SJCRH30 (cell line): ENCODE results near the gene KRT28. TPM values are rescaled to one million over a fixed set of nuclear protein-coding genes. Genes with fewer than 3 reads are reported as not detected.
A peak's percentile ranks its signal among the peaks of the same experiment; 100 is the strongest.
"Not testable (repeated sequence)": the region's sequence is repeated elsewhere in the genome, so short reads cannot be mapped to it uniquely, and the experiment has no call there.

Experiments
- DNase-seq, 2 experiments: peaks; one replicate each; pipeline ENCODE4 v3.0.0-alpha.2; 2015 to 2020
- H3K27ac ChIP-seq: fragments of 250-450 bp; sonication (Bioruptor Pico); 2 replicates; pipeline ENCODE4 v1.5.1; 2020; ENCODE audit warnings: mild to moderate bottlenecking, moderate library complexity
- H3K27me3 ChIP-seq: fragments of 250-450 bp; sonication (Bioruptor Pico); 2 replicates; pipeline ENCODE4 v1.5.1; 2020; ENCODE audit warnings: mild to moderate bottlenecking, moderate library complexity
- H3K36me3 ChIP-seq: fragments of 250-450 bp; sonication (Bioruptor Pico); 2 replicates; pipeline ENCODE4 v1.5.1; 2020; ENCODE audit warnings: mild to moderate bottlenecking, moderate library complexity
- H3K4me1 ChIP-seq: fragments of 250-450 bp; sonication (Bioruptor Pico); 2 replicates; pipeline ENCODE4 v1.5.1; 2020; ENCODE audit warnings: mild to moderate bottlenecking, moderate library complexity
- H3K4me3 ChIP-seq: fragments of 250-450 bp; sonication (Bioruptor Pico); 2 replicates; pipeline ENCODE4 v1.5.1; 2020; ENCODE audit warnings: mild to moderate bottlenecking, moderate library complexity
- H3K9me3 ChIP-seq: fragments of 250-450 bp; sonication (Bioruptor Pico); replicated peaks from 2 replicates; pipeline ENCODE4 v1.5.1; 2020; ENCODE audit warnings: mild to moderate bottlenecking, moderate library complexity
- total RNA-seq: library from RNA; depleted of rRNA; stranded (reverse); fragments of >200 nt; shearing (Covaris generic); gene quantifications from 2 replicates; pipeline ENCODE4 v1.2.3, GENCODE V29; 2014; rRNA removed

The KRT28 gene
- total RNA-seq, 1 experiment from 2014 or later: 0.20 TPM

DNA sequence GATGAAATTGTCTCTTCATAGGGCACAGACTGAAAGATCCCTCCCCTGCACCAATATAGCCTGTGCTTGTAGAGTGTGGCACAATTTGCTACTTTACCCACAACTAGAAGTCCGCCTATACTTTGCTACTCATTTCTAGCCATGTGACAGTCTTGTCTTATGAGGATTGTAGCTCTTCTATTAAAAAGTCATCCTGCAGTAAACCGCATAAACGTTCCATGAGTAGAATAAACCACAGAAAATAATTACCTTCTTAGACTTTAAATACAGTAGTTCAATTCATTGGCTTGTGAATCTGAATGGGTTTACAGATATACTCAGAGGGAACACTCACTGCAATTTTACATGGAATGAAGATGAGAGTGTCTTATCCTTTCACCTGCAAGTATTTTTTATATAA, 21.8 kb downstream of the KRT28 start:
- Histone ChIP-seq H3K4me3 (no peak overlapping the region), H3K27me3 (no peaks in the 10 kb centered on the region), H3K4me1 (no peaks in the 10 kb centered on the region), H3K36me3 (no peaks in the 10 kb centered on the region), H3K9me3 (no peaks in the 10 kb centered on the region), H3K27ac (no peak overlapping the region)
- no peak for DNase-seq

DNA sequence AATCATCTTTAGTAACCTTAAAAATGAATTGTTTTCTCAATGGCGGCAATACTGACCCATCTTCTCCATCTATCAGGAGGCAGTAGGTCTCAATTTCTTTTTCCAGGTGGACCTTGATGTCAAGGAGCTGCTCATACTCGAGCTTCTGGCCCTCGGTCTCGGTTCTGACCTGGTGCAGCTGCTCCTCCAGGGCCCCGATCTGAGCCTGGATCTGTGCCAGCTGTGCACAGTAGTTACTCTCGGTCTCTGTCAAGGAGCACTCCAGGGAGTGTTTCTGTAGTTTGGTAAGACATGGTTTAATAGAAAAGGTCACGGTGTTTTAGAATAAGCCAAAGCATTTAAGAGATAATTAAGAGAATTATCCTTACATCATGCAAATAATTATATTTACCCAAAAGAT, 22.3 kb downstream of the KRT28 start:
- DNase-seq: peak in 1 of 2 experiments; percentile 9
- Histone ChIP-seq H3K27me3 (no peaks in the 10 kb centered on the region), H3K9me3 (no peaks in the 10 kb centered on the region), H3K4me1 (no peaks in the 10 kb centered on the region), H3K27ac (no peak overlapping the region), H3K36me3 (no peaks in the 10 kb centered on the region), H3K4me3 (no peak overlapping the region)

DNA sequence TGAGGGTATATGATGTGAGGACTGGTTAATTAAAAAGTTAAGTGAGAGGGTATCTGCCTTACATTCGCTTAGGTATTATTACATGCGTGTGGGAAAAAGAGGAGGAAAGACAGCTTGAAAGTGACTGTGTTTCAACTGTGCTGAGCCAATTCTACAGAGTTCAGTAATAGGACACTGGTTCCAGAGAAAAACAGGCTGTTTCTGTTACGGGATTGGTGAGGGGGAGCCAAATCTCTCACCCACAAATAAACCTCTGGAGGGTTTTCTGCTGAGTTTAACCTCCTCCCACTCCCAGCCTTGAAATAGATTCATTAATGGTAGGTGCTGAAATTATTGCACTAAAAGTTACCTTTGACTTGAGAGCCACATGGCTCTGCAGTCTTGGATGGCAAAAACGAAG, 23.8 kb downstream of the KRT28 start:
- Histone ChIP-seq H3K9me3 (no peaks in the 10 kb centered on the region), H3K4me1 (no peaks in the 10 kb centered on the region), H3K36me3 (no peaks in the 10 kb centered on the region), H3K27me3 (peaks cover 4% of the 10 kb centered on the region; the same call in 1 of the 2 replicates), H3K4me3 (no peak overlapping the region), H3K27ac (no peak overlapping the region)
- DNase-seq: no peak

DNA sequence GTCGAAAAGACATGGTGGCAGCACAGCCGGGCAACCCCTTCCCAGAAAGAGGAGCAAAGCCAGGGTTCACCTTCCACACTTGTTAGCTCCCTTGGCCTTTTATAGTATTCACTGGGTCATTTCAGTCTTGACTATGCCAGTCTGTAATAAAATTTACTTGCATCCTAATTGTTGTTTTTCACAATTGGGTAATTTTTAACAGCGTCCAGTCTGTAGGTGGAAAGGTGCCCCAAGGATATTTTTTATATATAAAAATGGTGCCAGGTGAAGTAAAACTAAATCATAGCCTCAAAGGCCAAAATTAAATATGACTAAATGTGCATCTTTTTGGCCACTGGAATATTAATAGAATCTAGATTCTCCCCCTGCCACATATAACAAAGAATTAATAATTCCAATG, 27.7 kb downstream of the KRT28 start, which contains the start of gene KRT26:
Gene KRT26 (minus strand): TSS at position 101 of the 400 bp plus-strand sequence. CDS start 88 bp downstream, at position 13.
- Histone ChIP-seq H3K9me3 (no peaks in the 10 kb centered on the region), H3K27ac (no peak within 1 kb of the TSS), H3K36me3 (no peaks in the 10 kb centered on the region), H3K4me1 (no peaks in the 10 kb centered on the region), H3K4me3 (no peak within 1 kb of the TSS), H3K27me3 (peaks cover 4% of the 10 kb centered on the region; the same call in 1 of the 2 replicates)
- no peak for DNase-seq

DNA sequence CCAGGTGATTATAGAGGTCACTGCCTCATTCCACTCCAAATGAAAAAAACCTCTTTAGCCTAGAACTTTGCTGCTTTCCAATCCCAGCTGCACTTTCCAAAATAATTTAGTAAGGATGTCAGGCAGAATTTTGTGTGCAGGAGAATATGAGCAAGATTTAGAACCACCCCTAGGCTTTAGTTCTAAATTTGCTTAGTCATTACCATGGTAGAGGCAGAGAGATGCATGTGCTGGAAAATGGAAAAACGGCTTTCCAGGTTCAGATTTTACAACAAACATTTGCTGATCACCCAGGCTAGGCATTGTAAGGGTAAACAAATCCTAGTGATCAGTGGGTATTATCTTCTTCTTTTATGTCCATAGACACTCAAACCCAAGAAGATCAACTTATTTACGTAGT, 34.1 kb downstream of the KRT28 start:
- no peak overlapping the region for H3K4me3 ChIP-seq
- H3K27ac ChIP-seq: no peak overlapping the region
- no peaks in the 10 kb centered on the region for H3K27me3 ChIP-seq
- no peak for DNase-seq
- peaks cover 1% of the 10 kb centered on the region; the same call in 1 of the 2 replicates for H3K9me3 ChIP-seq
- H3K4me1 ChIP-seq: no peaks in the 10 kb centered on the region
- H3K36me3 ChIP-seq: no peaks in the 10 kb centered on the region

DNA sequence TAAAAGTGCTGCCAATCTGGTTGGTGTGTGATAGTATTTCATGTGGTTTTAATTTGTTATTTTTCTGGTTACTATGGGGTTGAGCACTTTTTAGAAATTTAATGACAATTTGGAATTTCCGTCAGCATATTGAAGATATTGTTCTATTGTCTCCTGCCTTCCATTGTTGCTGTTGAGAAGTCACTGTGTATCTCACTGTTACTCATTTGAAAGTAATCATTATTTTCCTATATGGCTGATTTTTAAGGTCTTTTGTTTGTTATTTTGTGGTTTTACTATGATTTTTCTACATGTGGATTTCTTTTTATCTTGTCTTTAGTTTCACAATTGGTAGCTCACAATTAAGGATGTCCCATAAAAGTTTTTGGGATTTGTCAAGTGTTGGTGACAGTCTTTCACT, 36.0 kb downstream of the KRT28 start:
- Histone ChIP-seq H3K27me3 (no peaks in the 10 kb centered on the region), H3K36me3 (no peaks in the 10 kb centered on the region), H3K27ac (no peak overlapping the region), H3K4me3 (no peak overlapping the region), H3K4me1 (no peaks in the 10 kb centered on the region), H3K9me3 (peaks cover 16% of the 10 kb centered on the region; the same call in 1 of the 2 replicates)
- DNase-seq: no peak

DNA sequence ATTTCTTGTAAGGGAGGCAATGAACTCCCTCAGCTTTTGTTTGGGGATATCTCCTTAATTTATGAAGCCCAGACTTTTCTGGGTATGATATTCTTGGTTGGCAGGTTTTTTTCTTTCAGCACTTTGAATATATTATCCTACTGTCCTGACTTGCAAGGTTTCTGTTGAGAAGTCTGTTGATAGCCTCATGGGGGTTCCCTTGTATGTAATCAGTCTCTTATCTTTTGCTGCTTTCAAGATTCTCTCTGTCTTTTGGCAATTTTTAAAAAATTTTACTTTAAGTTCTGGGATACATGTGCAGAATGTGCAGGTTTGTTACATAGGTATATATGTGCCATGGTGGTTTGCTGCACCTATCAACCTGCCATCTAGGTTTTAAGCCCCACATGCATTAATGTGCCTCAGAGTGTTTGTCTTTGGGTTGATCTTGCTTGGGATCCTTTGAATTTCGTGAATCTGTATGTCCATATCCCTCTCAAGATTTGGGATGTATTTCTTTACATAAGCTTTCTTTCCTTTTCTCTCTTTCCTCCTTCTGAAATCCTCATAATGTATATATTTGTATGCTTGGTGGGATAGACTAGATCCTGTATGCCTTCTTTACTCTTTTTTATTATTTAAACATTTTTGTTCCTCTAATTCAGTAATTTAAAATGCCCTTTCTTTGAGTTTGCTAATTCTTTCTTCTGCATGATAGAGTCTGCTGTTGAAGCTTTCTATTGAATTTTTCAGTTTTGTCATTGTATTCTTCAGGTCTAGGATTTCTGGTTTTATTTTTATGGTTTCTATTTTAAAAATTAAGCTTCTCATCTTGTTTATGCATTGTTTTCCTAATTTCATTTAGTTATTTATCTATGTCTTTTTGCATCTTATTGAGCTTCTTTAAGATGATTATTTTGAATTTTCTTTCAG, 39.4 kb downstream of the KRT28 start:
- DNase-seq: no peak
- H3K9me3 ChIP-seq: peaks cover 16% of the 10 kb centered on the region; the same call in 1 of the 2 replicates

DNA sequence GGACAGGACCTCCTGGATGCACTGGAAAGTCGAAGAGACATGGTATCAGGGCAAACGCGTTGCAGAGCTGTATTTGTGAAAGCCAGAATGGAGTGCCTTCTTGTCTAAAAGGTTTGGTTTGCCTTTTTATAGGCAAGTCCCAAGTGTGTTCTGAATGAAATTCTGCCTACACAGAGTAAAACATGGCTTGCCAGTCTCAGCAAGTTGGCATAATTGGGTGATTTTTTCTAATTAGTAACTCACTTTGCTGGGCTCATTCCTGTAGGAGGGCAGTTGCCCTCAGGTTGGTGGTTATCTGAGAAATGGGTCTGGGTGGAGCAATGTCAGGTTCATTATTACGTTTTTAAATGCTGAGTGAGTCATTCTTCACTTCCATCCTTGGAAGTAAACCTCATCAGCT, 44.5 kb downstream of the KRT28 start, which contains the start of gene KRT25:
Gene KRT25 (minus strand): TSS at position 101 of the 400 bp plus-strand sequence. CDS start 60 bp downstream, at position 41.
- Histone ChIP-seq H3K4me1 (no peaks in the 10 kb centered on the region), H3K27ac (no peak within 1 kb of the TSS), H3K36me3 (no peaks in the 10 kb centered on the region), H3K4me3 (no peak within 1 kb of the TSS), H3K9me3 (peaks cover 10% of the 10 kb centered on the region; the same call in 1 of the 2 replicates), H3K27me3 (no peaks in the 10 kb centered on the region)
- DNase-seq: no peak

More for the DNA sequence above, 39.4 kb downstream of the KRT28 start:
- Histone ChIP-seq H3K27ac (no peak overlapping the region), H3K4me3 (no peak overlapping the region), H3K27me3 (no peaks in the 10 kb centered on the region), H3K4me1 (no peaks in the 10 kb centered on the region), H3K36me3 (no peaks in the 10 kb centered on the region)

DNA sequence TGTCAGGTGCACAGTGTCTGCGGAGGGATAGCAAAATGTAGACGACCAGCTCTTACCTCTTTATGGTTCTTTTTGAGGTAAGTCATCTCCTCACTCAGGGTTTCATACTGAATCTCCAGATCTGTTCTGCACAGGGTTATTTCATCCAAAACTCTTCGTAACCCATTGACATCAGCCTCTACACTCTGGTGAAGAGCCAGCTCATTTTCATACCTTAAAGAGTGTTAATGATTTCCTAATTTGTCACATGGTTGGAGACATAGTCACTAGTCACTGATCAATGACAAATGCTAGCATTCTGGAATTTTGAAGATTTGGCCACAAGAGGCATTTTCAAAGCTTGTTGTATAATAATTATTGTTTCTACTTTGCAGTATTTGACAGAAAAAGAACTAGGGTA, 46.0 kb downstream of the KRT28 start:
- Histone ChIP-seq H3K36me3 (no peaks in the 10 kb centered on the region), H3K9me3 (no peaks in the 10 kb centered on the region), H3K27ac (no peak overlapping the region), H3K27me3 (no peaks in the 10 kb centered on the region), H3K4me1 (no peaks in the 10 kb centered on the region), H3K4me3 (no peak overlapping the region)
- DNase-seq: no peak

DNA sequence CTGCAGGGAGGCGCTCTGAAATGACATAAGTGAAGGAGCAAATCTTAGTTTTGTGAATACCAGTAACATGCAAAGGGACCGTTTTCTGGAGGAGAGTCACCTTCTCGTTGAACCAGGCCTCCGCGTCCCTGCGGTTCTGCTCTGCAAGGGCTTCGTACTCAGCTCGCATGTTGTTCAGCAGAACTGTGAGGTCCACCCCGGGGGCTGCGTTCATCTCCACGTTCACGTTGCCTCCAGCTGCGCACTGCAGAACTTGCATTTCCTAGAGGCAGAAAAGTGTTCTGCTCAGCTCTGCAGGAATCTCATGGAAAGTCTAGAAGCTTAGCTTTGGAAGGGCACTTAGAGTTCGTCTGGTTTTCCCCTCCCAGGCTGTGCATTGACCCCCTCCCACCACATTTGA, 48.7 kb downstream of the KRT28 start:
- DNase-seq: no peak
- Histone ChIP-seq H3K27me3 (no peaks in the 10 kb centered on the region), H3K9me3 (no peaks in the 10 kb centered on the region), H3K27ac (no peak overlapping the region), H3K4me1 (no peaks in the 10 kb centered on the region), H3K36me3 (no peaks in the 10 kb centered on the region), H3K4me3 (no peak overlapping the region)

DNA sequence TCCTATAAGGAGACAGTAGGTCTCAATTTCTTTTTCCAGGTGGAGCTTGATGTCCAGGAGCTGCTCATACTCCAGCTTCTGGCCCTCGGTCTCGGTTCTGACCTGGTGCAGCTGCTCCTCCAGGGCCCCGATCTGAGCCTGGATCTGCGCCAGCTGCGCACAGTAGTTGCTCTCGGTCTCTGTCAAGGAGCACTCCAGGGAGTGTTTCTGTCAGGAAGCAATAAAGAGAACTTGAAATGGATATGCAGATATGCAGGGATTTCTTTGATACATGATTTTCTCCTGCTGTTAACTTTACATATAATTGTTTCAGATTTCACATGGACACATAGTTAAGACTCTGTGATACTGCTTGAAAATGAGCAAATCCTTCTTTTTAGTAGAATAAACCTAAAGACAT, 49.4 kb downstream of the KRT28 start:
- DNase-seq: no peak
- no peak overlapping the region for H3K27ac ChIP-seq
- no peaks in the 10 kb centered on the region for H3K9me3 ChIP-seq
- H3K27me3 ChIP-seq: no peaks in the 10 kb centered on the region
- H3K4me3 ChIP-seq: no peak overlapping the region
- H3K36me3 ChIP-seq: no peaks in the 10 kb centered on the region
- no peaks in the 10 kb centered on the region for H3K4me1 ChIP-seq

DNA sequence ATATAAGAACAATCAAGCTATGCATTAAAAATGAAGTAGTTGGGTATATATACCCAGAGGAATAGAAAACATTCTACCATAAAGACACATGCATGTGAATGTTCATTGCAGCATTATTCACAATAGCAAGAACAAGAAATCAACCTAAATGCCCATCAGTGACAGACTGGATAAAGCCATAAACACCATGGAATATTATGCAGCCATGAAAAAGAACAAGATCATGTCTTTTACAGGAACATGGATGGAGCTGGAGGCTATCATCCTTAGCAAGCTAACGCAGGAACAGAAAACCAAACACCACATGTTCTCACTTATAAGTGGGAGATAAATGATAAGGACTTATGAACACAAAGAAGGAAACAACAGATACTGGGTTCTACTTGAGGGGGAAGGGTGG, 51.1 kb downstream of the KRT28 start:
- H3K27me3 ChIP-seq, H3K36me3 ChIP-seq, DNase-seq, H3K4me1 ChIP-seq, H3K4me3 ChIP-seq, H3K27ac ChIP-seq, H3K9me3 ChIP-seq: not testable (repeated sequence)

Other genes starting within 250 kb of the KRT28 start
- 0.05 TPM in 1 of 2 replicates, not detected in the other for gene CCR7, start 234.5 kb downstream of the KRT28 start, total RNA-seq
- gene SMARCE1, start 152.1 kb downstream of the KRT28 start, total RNA-seq: 129 and 139 TPM in 2 replicates
- gene KRT222, start 134.8 kb downstream of the KRT28 start, total RNA-seq: not detected in 2 replicates
- not detected in 2 replicates for gene KRT24, start 96.2 kb downstream of the KRT28 start, total RNA-seq
- not detected in 2 replicates for gene KRT25, start 44.6 kb downstream of the KRT28 start, total RNA-seq
- gene KRT26, start 27.8 kb downstream of the KRT28 start, total RNA-seq: not detected in 2 replicates
- not detected in 2 replicates for gene KRT27, start 17.4 kb downstream of the KRT28 start, total RNA-seq
- gene KRT10, start 22.7 kb upstream of the KRT28 start, total RNA-seq: 20.4 and 22.5 TPM in 2 replicates
- gene KRT12, start 67.3 kb upstream of the KRT28 start, total RNA-seq: not detected in 2 replicates
- 0.08 and 0.28 TPM in 2 replicates for gene KRT20, start 85.3 kb upstream of the KRT28 start, total RNA-seq
- not detected in 2 replicates for gene KRT23, start 137.7 kb upstream of the KRT28 start, total RNA-seq
- not detected in 2 replicates for gene KRT39, start 167.0 kb upstream of the KRT28 start, total RNA-seq
- gene KRT40, start 184.4 kb upstream of the KRT28 start, total RNA-seq: not detected in 2 replicates
- gene KRTAP3-3, start 194.2 kb upstream of the KRT28 start, total RNA-seq: not detected in 2 replicates
- not detected in 2 replicates for gene KRTAP3-2, start 199.9 kb upstream of the KRT28 start, total RNA-seq
- not detected in 2 replicates for gene KRTAP3-1, start 209.2 kb upstream of the KRT28 start, total RNA-seq
- gene KRTAP1-5, start 227.2 kb upstream of the KRT28 start, total RNA-seq: not detected in 2 replicates
- gene KRTAP1-4, start 230.2 kb upstream of the KRT28 start, total RNA-seq: not detected in 2 replicates
- gene KRTAP1-3, start 234.9 kb upstream of the KRT28 start, total RNA-seq: not detected in 2 replicates
- not detected in 2 replicates for gene KRTAP1-1, start 241.5 kb upstream of the KRT28 start, total RNA-seq
- not detected in 2 replicates for gene KRTAP2-1, start 247.4 kb upstream of the KRT28 start, total RNA-seq